NB4 (cell line): Measurements from ENCODE around the gene CCNI2.

ENCODE experiments used
- DNase-seq: peaks from one replicate; pipeline ENCODE4 v3.0.0; 2010; ENCODE audit warnings: low read depth
- H3K4me3 ChIP-seq: one replicate; pipeline ENCODE4 v1.5.1; 2011; ENCODE audit warnings: mild to moderate bottlenecking, low read depth, low read length, moderate library complexity
- CTCF ChIP-seq: IDR thresholded peaks from one replicate; pipeline ENCODE4 v1.5.1; 2012; ENCODE audit warnings: low read depth, low read length
- MAX ChIP-seq: IDR thresholded peaks from 2 replicates; pipeline ENCODE4 v1.6.1; 2011; ENCODE audit warnings: low read depth, low read length
- MYC ChIP-seq: IDR thresholded peaks from 2 replicates; pipeline ENCODE4 v1.6.1; 2011; ENCODE audit warnings: low read depth, low read length
- POLR2A ChIP-seq: IDR thresholded peaks from 2 replicates; pipeline ENCODE4 v1.6.1; 2011; ENCODE audit warnings: mild to moderate bottlenecking; ENCODE audit not compliant: insufficient read length; ENCODE audit errors: extremely low read depth

Gene CCNI2

DNA sequence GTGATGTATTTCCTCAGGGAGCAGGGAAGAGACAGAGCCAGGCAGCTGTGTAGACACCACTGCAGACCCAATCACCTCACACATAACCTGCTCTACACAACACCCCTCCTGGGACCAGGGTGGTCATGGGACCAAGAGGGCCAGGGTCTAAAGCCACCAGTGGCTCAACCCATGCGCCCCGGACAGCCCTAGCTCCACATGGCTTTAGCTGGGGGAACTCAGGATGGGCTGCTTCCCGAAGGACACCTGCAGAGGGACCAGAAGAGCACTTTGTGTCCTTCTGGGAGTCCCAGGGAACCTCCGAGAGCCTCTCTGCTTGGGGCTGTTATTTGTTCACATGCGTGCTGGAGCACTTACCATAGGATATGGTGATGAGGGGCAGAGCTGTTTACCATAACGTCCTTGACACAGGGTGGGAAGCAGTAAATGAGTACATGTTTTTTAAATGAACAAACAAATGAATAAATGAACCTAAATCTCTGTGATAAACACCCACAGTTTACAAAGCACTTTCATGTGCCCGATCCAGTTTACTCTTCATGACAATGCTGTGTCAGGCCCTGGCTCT lies 17.5 kb downstream of the CCNI2 start:
- DNase-seq, result no peak
- H3K4me3 ChIP-seq, result no peak overlapping the region
- TF ChIP-seq MYC (no peak), MAX (no peak), POLR2A (no peak), CTCF (no peak)

DNA sequence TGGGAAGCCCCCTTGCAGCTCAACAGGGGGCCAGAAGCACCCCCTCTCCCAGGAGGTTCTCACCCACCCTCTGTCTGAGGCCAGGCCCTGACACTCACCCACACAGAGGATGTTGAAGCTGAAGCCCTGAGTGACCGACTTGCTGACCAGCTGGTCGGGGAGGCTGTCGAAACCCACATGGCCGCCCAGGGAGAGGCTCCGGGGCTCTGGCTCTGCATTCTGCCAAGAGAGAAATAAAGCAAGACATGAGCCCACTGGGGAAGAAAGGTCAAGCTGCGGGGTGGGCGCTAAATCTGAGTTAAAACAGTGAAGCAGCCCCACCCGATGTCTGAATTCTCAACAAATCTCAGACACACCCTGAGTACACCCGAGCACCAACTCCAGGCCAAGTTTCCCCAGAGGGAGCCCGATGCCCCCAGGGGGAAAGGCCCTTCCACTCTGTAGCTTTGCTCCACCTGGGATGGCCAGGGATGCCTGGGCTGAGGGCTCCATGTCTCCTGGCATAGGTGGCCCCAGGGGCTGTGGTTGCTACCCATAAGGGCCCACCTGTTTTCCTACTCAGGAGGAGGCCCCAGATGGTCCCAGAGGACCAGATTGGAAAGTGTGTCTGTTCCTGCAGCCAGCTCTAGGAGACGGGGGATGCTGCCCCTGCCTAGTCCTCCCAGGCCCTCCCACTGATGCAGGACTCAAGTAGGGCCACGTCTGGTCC lies 18.2 kb downstream of the CCNI2 start:
- no peak overlapping the region for H3K4me3 ChIP-seq
- DNase-seq, result no peak
- TF ChIP-seq MYC (no peak), MAX (no peak), POLR2A (no peak), CTCF (no peak)

DNA sequence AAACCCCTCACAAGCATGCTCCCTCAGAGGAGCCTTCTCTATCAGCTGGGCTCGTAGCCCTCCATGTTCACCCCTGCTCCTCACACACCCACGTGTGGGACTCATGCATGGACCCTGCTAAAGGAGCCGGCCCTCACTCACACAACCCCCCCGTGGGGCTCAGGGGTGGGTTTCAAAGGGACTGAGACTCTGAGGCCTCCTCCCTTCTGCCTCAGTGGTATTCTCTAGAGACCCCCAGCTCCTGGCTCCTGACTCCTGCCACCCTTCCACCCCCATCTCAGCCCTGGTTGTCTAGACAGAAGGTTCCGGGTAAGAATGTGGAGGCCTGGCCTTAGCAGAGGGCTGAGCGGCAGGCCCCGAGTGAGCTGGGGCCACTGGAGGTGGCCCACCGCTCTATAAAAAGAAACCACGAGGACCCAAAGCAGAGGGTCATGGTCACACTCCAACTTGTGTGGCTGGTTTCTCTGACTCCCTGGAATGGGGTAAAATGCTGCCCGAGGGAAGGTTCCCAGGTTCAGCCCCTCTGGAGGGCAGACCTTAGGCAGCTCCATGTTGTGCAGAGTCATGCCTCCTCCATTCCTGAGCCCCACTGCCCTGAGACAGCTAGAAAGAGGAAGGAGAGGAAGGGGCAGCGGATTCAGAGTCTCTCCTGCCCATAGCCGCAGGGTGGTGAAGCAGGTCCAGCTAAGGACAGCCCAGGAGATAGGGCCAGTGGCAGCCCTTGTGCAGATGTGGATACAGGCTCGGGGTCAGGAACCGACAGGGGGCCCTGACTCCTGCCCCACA lies 19.0 kb downstream of the CCNI2 start:
- H3K4me3 ChIP-seq, result no peak overlapping the region
- no peak for TF ChIP-seq MYC
- no peak for TF ChIP-seq CTCF
- no peak for TF ChIP-seq POLR2A
- TF ChIP-seq MAX, result no peak
- no peak for DNase-seq

DNA sequence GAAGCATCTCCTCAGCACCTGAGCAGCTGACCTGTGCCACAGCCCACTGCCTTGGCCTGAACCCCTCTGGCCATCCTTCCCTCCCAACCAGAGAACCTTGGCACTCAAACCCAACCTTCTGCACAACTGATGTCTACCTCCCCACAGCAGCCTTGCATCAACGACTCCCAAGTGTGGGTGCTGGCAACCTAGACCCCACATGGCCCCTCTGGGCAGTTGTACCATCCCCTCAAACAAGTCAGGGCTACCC lies 19.5 kb downstream of the CCNI2 start:
- no peak for DNase-seq
- no peak overlapping the region for H3K4me3 ChIP-seq
- TF ChIP-seq MYC (no peak), POLR2A (no peak), MAX (no peak), CTCF (no peak)

- H3K4me3 ChIP-seq, result no peak overlapping the region
- no peak for DNase-seq
- no peak for TF ChIP-seq MAX
- no peak for TF ChIP-seq POLR2A
- no peak for TF ChIP-seq CTCF
- no peak for TF ChIP-seq MYC
These were observed 19.9 kb downstream of the CCNI2 start for GRCh38 chr5:132767150-132767549.
